Panc1 (cell line): ENCODE measurements around the gene AK4. TPM values are rescaled to one million over a fixed set of nuclear protein-coding genes. Genes with fewer than 3 reads are reported as not detected.

Source experiments
- ATAC-seq: fragments of 200-7000 bp; cut with Tn5 transposase; 2 replicates; pipeline ENCODE4 v1.9.1; 2020; ENCODE audit warnings: mild to moderate bottlenecking, moderate library complexity
- BruUV-seq: library from RNA; stranded (reverse); fragments of 400-500 nt; replicated peaks from 2 replicates; lab custom pipeline; 2021; lab: Mats Ljungman, UMichigan
- CTCF ChIA-PET: fragments of 300-600 bp; sonication (Branson Sonifier 250); formaldehyde crosslinking; loops from one replicate; lab custom pipeline; 2022; ENCODE audit warnings: antibody characterized with exemption; lab: Charles Lee
- POLR2A ChIA-PET: fragments of 300-600 bp; sonication (Branson Sonifier 250); formaldehyde crosslinking; loops from one replicate; lab custom pipeline; 2022; ENCODE audit warnings: antibody characterized with exemption; lab: Charles Lee
- DNase-seq: peaks from one replicate; pipeline ENCODE4 v3.0.0-alpha.2; 2010; ENCODE audit warnings: low read depth, low spot score
- H3K27ac ChIP-seq: 2 replicates; pipeline ENCODE4 v1.5.1; 2011; ENCODE audit warnings: mild to moderate bottlenecking, low read length, inconsistent platforms
- H3K27me3 ChIP-seq: fragments of 200-500 bp; sonication (Bioruptor generic); 2 replicates; pipeline ENCODE4 v1.6.0; 2014; ENCODE audit warnings: low read length, inconsistent platforms; ENCODE audit not compliant: control insufficient read depth, insufficient read depth
- H3K36me3 ChIP-seq: fragments of 200-500 bp; sonication (Bioruptor generic); 2 replicates; pipeline ENCODE4 v1.5.1; 2014; ENCODE audit warnings: inconsistent platforms, mild to moderate bottlenecking, low read length, moderate library complexity; ENCODE audit not compliant: control insufficient read depth, insufficient read depth
- H3K4me1 ChIP-seq: 2 replicates; pipeline ENCODE4 v1.5.1; 2011; ENCODE audit warnings: inconsistent platforms, mild to moderate bottlenecking, low read length, moderate library complexity; ENCODE audit not compliant: control insufficient read depth, insufficient read depth
- H3K4me3 ChIP-seq, 2 experiments: 2 replicates each; pipeline ENCODE4 v1.5.1; 2011 to 2012; ENCODE audit warnings: low read depth in 2 of 2, low read length in 2 of 2, mild to moderate bottlenecking in 2 of 2, inconsistent platforms in 1 of 2, moderate library complexity in 1 of 2
- H3K9me3 ChIP-seq: fragments of 200-500 bp; sonication (Bioruptor generic); 2 replicates; pipeline ENCODE4 v1.5.1; 2014; ENCODE audit warnings: low read depth, mild to moderate bottlenecking, inconsistent platforms, low read length, moderate library complexity; ENCODE audit not compliant: control insufficient read depth, insufficient read depth
- POLR2AphosphoS5 ChIP-seq: IDR thresholded peaks from 2 replicates; pipeline ENCODE4 v1.6.1; 2012; ENCODE audit warnings: mild to moderate bottlenecking, low read depth, low read length, moderate library complexity
- REST ChIP-seq, 2 experiments: IDR thresholded peaks; 2 replicates each; pipeline ENCODE4 v1.6.1; 2011 to 2012; ENCODE audit warnings: low read depth in 2 of 2, control low read depth in 1 of 2, low read length in 1 of 2, mild to moderate bottlenecking in 1 of 2, moderate library complexity in 1 of 2; ENCODE audit not compliant: insufficient read depth in 1 of 2
- SIN3A ChIP-seq: IDR thresholded peaks from 2 replicates; pipeline ENCODE4 v1.6.1; 2012; ENCODE audit warnings: low read depth, mild to moderate bottlenecking, low read length, moderate library complexity, borderline replicate concordance; ENCODE audit not compliant: insufficient read depth
- TCF7L2 ChIP-seq: IDR thresholded peaks from 2 replicates; pipeline ENCODE4 v1.6.1; 2011; ENCODE audit warnings: mild to moderate bottlenecking, low read depth, low read length, inconsistent platforms
- in situ Hi-C: cut with HindIII; loops from 2 replicates; pipeline ENCODE4 v1.10.0; 2016; ENCODE audit warnings: low sequenced_read_pairs, low pct_unique_long_range_greater_than_20kb
- intact Hi-C: fragments of 100-400 bp; cut with micrococcal nuclease; formaldehyde crosslinking; loops from one replicate; pipeline ENCODE4 v1.10.0; 2022; ENCODE audit not compliant: unreplicated experiment
- total RNA-seq: library from RNA; stranded (reverse); gene quantifications from one replicate; pipeline ENCODE4 v1.2.1, GENCODE V29; 2021; ENCODE audit not compliant: unreplicated experiment
- TF ChIP-seq, protein P1 (sequence below): fragments of 450-650 bp; IDR thresholded peaks from 2 replicates; pipeline ENCODE4 v1.5.1; 2017; ENCODE audit warnings: mild to moderate bottlenecking

The AK4 gene
- total RNA-seq, 1 experiment from 2014 or later: 26.8 TPM

DNA sequence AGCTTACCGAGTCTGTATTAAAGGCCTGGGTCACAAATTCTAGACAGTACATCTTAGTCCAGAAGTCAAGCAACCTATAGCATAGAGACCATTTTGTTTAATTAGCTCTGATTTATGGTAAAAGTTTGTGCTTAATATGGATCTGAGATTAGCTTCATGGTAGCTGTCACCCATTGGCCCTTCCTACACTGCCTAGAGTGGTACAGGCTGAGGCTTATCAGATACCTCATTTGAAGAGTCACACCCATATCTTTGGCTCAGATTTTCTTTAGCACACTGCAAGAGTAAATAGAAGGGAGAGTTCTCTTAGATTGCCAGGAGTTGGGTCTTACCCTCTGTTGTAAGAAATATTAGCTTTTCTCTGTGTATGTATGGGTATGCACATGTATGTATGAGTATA lies 3.6 kb downstream of the AK4 start:
- H3K4me3 ChIP-seq: no peak overlapping the region
- CTCF ChIA-PET: no interaction called here
- no peaks in the 10 kb centered on the region for H3K36me3 ChIP-seq
- no peaks in the 10 kb centered on the region for H3K9me3 ChIP-seq
- TF ChIP-seq, protein P1, sequence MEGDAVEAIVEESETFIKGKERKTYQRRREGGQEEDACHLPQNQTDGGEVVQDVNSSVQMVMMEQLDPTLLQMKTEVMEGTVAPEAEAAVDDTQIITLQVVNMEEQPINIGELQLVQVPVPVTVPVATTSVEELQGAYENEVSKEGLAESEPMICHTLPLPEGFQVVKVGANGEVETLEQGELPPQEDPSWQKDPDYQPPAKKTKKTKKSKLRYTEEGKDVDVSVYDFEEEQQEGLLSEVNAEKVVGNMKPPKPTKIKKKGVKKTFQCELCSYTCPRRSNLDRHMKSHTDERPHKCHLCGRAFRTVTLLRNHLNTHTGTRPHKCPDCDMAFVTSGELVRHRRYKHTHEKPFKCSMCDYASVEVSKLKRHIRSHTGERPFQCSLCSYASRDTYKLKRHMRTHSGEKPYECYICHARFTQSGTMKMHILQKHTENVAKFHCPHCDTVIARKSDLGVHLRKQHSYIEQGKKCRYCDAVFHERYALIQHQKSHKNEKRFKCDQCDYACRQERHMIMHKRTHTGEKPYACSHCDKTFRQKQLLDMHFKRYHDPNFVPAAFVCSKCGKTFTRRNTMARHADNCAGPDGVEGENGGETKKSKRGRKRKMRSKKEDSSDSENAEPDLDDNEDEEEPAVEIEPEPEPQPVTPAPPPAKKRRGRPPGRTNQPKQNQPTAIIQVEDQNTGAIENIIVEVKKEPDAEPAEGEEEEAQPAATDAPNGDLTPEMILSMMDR: no peak
- TF ChIP-seq POLR2AphosphoS5 (no peak), TCF7L2 (no peak), SIN3A (no peak), REST (IDR thresholded peaks at IDR 0.05; ENCODE audit: insufficient read depth in 1 of 2, low read depth in 2 of 2, low read length in 1 of 2) (no peak)
- 0 out of 2 replicates have a peak, but pooled peaks cover 3% of the 10 kb centered on the region for H3K4me1 ChIP-seq
- DNase-seq: no peak
- in situ Hi-C loops (no loop called here), intact Hi-C loops (no loop called here)
- no peak for ATAC-seq
- POLR2A ChIA-PET: no interaction called here
- BruUV-seq: no TSS peak
- H3K27ac ChIP-seq: no peak overlapping the region
- peaks cover 9% of the 10 kb centered on the region for H3K27me3 ChIP-seq

DNA sequence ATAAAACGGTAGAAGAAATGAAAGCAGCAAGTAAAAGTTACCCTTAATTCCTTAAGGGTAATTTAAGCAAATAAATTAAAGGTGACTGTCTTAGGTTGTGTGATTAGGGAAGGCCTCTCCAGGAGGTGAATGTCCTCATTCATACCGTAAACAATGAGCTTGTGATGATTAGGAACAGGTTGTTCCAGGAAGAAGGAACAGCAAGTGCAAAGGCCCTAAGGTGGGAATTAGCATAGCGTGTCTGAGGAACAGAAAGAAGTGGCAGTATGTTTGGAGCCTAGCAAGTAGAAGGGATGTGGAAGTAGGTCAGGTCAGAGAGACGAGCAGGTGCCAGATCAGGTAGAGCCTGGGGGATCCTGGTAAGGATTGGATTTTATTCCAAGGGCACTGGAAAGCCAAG lies 5.6 kb downstream of the AK4 start:
- CTCF ChIA-PET: no interaction called here
- H3K4me1 ChIP-seq: 0 out of 2 replicates have a peak, but pooled peaks cover 3% of the 10 kb centered on the region
- ATAC-seq (no peak), DNase-seq (no peak)
- no peak for TF ChIP-seq SIN3A
- no peak for TF ChIP-seq REST (IDR thresholded peaks at IDR 0.05; ENCODE audit: insufficient read depth in 1 of 2, low read depth in 2 of 2, low read length in 1 of 2)
- TF ChIP-seq, protein P1: no peak
- TF ChIP-seq TCF7L2: no peak
- TF ChIP-seq POLR2AphosphoS5: no peak
- no TSS peak for BruUV-seq
- in situ Hi-C loops (no loop called here), intact Hi-C loops (no loop called here)
- H3K9me3 ChIP-seq: no peaks in the 10 kb centered on the region
- no peaks in the 10 kb centered on the region for H3K36me3 ChIP-seq
- no peak overlapping the region for H3K4me3 ChIP-seq
- POLR2A ChIA-PET: no interaction called here
- peaks cover 5% of the 10 kb centered on the region for H3K27me3 ChIP-seq
- no peak overlapping the region for H3K27ac ChIP-seq
